DND-41 (cell line): ENCODE data around the gene SLC8A2.

Source experiments
- ATAC-seq: fragments of 200-7000 bp; cut with Tn5 transposase; 3 replicates; pipeline ENCODE4 v1.9.1; 2021; ENCODE audit warnings: low read depth; ENCODE audit not compliant: insufficient read depth
- DNase-seq: peaks from one replicate; pipeline ENCODE4 v3.0.0-alpha.2; 2020
- H2AFZ ChIP-seq: 2 replicates; pipeline ENCODE4 v1.6.0; 2012; ENCODE audit warnings: low read depth, low read length
- H3K27ac ChIP-seq: 2 replicates; pipeline ENCODE4 v1.5.1; 2012; ENCODE audit warnings: low read length, inconsistent platforms
- H3K27me3 ChIP-seq: fragments of 200-600 bp; sonication (generic); 2 replicates; pipeline ENCODE4 v1.6.0; 2012; ENCODE audit warnings: low read length, mild to moderate bottlenecking, inconsistent platforms; ENCODE audit not compliant: insufficient read depth, poor library complexity
- H3K36me3 ChIP-seq: 2 replicates; pipeline ENCODE4 v1.5.1; 2012; ENCODE audit warnings: low read length, inconsistent platforms; ENCODE audit not compliant: insufficient read depth
- H3K4me1 ChIP-seq: 2 replicates; pipeline ENCODE4 v1.5.1; 2012; ENCODE audit warnings: mild to moderate bottlenecking, low read length; ENCODE audit not compliant: insufficient read depth
- H3K4me2 ChIP-seq: 2 replicates; pipeline ENCODE4 v1.6.0; 2012; ENCODE audit warnings: mild to moderate bottlenecking, moderate library complexity, low read length, inconsistent platforms; ENCODE audit not compliant: insufficient read depth
- H3K4me3 ChIP-seq, 2 experiments: fragments of 200-600 bp in 1 of 2; shearing (Covaris generic) in 1 of 2; 2 replicates each; pipeline ENCODE4 v1.5.1; 2012 to 2016; ENCODE audit warnings: inconsistent platforms in 2 of 2, low read length in 2 of 2, mild to moderate bottlenecking in 2 of 2, low read depth in 1 of 2, moderate library complexity in 1 of 2
- H3K79me2 ChIP-seq: 2 replicates; pipeline ENCODE4 v1.6.0; 2012; ENCODE audit warnings: low read length, inconsistent platforms; ENCODE audit not compliant: insufficient read depth
- H3K9ac ChIP-seq: 2 replicates; pipeline ENCODE4 v1.6.0; 2012; ENCODE audit warnings: low read depth, mild to moderate bottlenecking, inconsistent platforms, low read length, moderate library complexity
- H3K9me3 ChIP-seq: 2 replicates; pipeline ENCODE4 v1.5.1; 2012; ENCODE audit warnings: low read length, moderate library complexity, mild to moderate bottlenecking, inconsistent platforms; ENCODE audit not compliant: insufficient read depth, severe bottlenecking
- H4K20me1 ChIP-seq: 2 replicates; pipeline ENCODE4 v1.6.0; 2012; ENCODE audit warnings: low read length; ENCODE audit not compliant: insufficient read depth
- CTCF ChIP-seq: IDR thresholded peaks from 2 replicates; pipeline ENCODE4 v1.5.1; 2012; ENCODE audit warnings: borderline replicate concordance, low read length, moderate library complexity, mild to moderate bottlenecking; ENCODE audit not compliant: poor library complexity, severe bottlenecking; ENCODE audit errors: extremely low read depth
- EZH2 ChIP-seq: IDR thresholded peaks from 3 replicates; pipeline ENCODE4 v1.6.1; 2012; ENCODE audit warnings: borderline replicate concordance, low read depth, mild to moderate bottlenecking, moderate library complexity, low read length, inconsistent platforms; ENCODE audit not compliant: severe bottlenecking

SLC8A2 gene

DNA sequence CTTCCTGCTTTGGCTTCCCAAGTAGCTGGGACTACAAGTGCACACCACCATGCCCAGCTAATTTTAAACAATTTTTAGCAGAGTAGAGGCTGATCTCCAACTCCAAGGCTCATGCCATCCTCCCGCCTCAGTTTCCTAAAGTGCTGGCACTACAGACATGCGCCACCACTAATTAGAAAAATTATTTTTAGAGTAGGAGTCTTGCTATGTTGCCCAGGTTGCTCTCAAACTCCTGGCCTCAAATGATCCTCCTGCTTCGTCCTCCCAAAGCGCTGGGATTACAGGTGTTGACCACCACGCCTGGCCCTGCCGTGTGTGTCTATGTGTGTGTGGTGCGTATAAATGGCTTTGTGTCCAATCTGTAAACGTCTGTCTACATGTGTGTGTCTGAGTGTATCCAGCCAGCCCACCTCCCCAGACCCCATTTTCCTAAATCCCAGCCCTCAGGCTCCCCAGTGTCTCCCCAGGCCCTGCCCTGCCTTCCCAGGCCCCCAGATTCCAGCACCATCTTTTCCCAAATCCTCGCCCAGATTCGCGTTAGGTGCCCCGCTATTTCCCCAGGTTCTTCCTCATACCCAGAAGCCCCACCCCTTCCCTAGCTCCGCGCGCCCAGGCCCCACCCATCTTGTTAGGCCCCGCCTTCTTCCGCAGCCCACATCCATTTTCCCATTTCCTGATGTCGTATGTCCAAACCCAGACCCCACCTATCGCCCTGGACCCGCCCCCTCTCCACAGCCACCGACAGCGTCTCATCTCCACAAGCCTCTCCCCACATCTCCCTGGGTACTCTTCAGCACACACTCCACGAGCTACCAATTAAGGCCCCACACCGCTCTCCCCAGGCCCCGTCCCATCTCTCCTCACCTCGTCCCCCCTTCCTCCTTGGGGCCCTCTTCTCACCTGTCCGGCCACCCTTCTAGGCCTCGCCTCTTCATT, 24.9 kb downstream of the SLC8A2 start:
- no peak overlapping the region for H2AFZ ChIP-seq
- H3K4me3 ChIP-seq = no peak overlapping the region
- H3K27ac ChIP-seq = no peak overlapping the region
- H4K20me1 ChIP-seq = peaks cover 20% of the 10 kb centered on the region
- no peak overlapping the region for H3K9ac ChIP-seq
- H3K4me2 ChIP-seq = no peak overlapping the region
- ATAC-seq (no peak), DNase-seq (no peak)
- no peak for TF ChIP-seq CTCF
- TF ChIP-seq EZH2 = no peak
- H3K79me2 ChIP-seq = no peaks in the 10 kb centered on the region
- no peaks in the 10 kb centered on the region for H3K9me3 ChIP-seq
- H3K4me1 ChIP-seq = peaks cover 11% of the 10 kb centered on the region
- H3K27me3 ChIP-seq = no peaks in the 10 kb centered on the region
- H3K36me3 ChIP-seq = no peaks in the 10 kb centered on the region

GRCh38 chr19:47445937-47446402, 25.7 kb downstream of the SLC8A2 start:
- Histone ChIP-seq H3K79me2 (no peaks in the 10 kb centered on the region), H2AFZ (no peak overlapping the region), H3K9ac (no peak overlapping the region), H3K36me3 (no peaks in the 10 kb centered on the region), H3K4me2 (peak overlapping the region; percentile 52), H3K27me3 (no peaks in the 10 kb centered on the region), H3K4me1 (peaks cover 11% of the 10 kb centered on the region), H3K4me3 (no peak overlapping the region), H4K20me1 (peaks cover 15% of the 10 kb centered on the region), H3K27ac (no peak overlapping the region), H3K9me3 (no peaks in the 10 kb centered on the region)
- DNase-seq (peak; percentile 85), ATAC-seq (peak; percentile 96)
- TF ChIP-seq CTCF (no peak), EZH2 (no peak)

- Histone ChIP-seq H3K4me2 (peak overlapping the region; percentile 52), H4K20me1 (peaks cover 15% of the 10 kb centered on the region), H3K4me1 (peaks cover 11% of the 10 kb centered on the region), H3K36me3 (no peaks in the 10 kb centered on the region), H3K27me3 (no peaks in the 10 kb centered on the region), H2AFZ (no peak overlapping the region), H3K4me3 (no peak overlapping the region), H3K9me3 (no peaks in the 10 kb centered on the region), H3K79me2 (no peaks in the 10 kb centered on the region), H3K9ac (no peak overlapping the region), H3K27ac (no peak overlapping the region)
- TF ChIP-seq EZH2 (no peak), CTCF (no peak)
- ATAC-seq (no peak), DNase-seq (no peak)
Measured at GRCh38 chr19:47445527-47445926, 26.2 kb downstream of the SLC8A2 start.
